Measurements from ENCODE around the gene C16orf54. TPM values are rescaled to one million over a fixed set of nuclear protein-coding genes. Genes with fewer than 3 reads are reported as not detected.
"Not testable (repeated sequence)": the region's sequence is repeated elsewhere in the genome, so short reads cannot be mapped to it uniquely, and the experiment has no call there.

Gene C16orf54, protein sequence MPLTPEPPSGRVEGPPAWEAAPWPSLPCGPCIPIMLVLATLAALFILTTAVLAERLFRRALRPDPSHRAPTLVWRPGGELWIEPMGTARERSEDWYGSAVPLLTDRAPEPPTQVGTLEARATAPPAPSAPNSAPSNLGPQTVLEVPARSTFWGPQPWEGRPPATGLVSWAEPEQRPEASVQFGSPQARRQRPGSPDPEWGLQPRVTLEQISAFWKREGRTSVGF
- polyA plus RNA-seq (ENCODE audit: low read depth in 6 of 6) = 10 to 100 TPM in 5 of 6 donors, 1 to 10 TPM in 1; 1.4 to 70.0 (median 29.5) TPM

DNA sequence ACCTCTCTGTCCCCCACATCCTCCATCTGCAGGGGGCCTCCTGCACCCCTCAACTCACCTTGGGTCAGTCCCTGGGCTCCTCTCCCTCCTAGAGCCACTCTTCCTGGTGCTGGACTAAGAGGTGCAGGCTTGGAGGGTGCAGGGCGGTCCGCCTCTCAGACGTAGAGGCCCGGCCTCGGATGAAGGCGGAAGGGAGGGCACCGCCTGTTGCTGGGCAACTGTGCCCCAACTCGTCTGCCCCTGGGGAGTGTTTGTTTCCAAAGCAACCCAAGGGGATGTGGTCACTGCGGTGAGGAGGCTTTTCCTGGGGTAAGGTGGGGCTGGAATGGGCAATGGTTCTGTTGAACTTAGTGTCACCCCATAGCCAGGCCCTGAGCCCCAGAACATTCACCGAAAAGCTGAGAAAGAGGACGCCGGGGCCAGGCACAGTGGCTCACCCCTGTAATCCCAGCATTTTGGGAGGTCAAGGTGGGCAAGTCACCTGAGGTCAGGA is at the start of gene C16orf54:
Gene C16orf54 (minus strand): TSS at position 138 of the 493 bp plus-strand sequence. CDS start 1,039 bp downstream, outside the sequence.
- H3K27ac Mint-ChIP-seq = peak within 1 kb of the TSS; percentile 98 to 100 (median 98)
- H3K4me1 Mint-ChIP-seq = peaks cover 41 to 67% (median 61%) of the 10 kb centered on the region in 3 donors
- H3K4me3 Mint-ChIP-seq = peak within 1 kb of the TSS; percentile 97 to 100 (median 99)
- peaks cover 11 to 17% of the 10 kb centered on the region in 2 donors for H3K36me3 Mint-ChIP-seq
- DNase-seq (peak; percentile 96), ATAC-seq (ENCODE audit: low read depth in 2 of 2) (peak; percentile 85 to 86)
- no peaks in the 10 kb centered on the region for H3K27me3 Mint-ChIP-seq
- peaks cover 0 to 2% (median 0%) of the 10 kb centered on the region in 7 donors for H3K9me3 Mint-ChIP-seq

DNA sequence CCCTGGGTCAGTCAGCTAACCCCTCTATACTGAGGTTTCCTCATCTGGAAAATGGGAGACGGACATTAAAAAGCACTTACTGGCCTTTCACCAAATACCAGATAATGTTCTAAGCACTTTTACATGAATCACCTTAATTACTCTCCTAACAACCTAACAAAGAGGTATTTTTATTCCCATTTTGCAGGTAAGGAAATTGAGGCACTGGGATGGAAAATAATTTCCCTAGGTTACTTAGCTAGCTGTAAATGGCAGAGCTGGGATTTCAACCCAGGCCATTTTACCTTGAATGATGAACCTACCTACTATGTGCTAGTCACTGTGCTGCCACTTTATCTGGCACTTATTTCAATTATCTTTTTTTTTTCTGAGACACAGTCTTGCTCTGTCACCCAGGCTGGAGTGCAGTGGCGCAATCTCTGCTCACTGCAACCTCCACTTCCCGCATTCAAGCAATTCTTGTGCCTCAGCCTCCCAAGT is 48.5 kb upstream of the C16orf54 start:
- H3K9me3 Mint-ChIP-seq = no peaks in the 10 kb centered on the region
- H3K36me3 Mint-ChIP-seq = peaks cover 8 to 15% of the 10 kb centered on the region in 2 donors
- no peak overlapping the region for H3K27ac Mint-ChIP-seq
- ATAC-seq (ENCODE audit: low read depth in 2 of 2) = no peak
- DNase-seq = no peak
- H3K4me1 Mint-ChIP-seq = peaks cover 28 to 36% (median 29%) of the 10 kb centered on the region in 3 donors
- peak overlapping the region in 2 of 8 donors; percentile 42 to 47 for H3K4me3 Mint-ChIP-seq
- no peaks in the 10 kb centered on the region for H3K27me3 Mint-ChIP-seq

DNA sequence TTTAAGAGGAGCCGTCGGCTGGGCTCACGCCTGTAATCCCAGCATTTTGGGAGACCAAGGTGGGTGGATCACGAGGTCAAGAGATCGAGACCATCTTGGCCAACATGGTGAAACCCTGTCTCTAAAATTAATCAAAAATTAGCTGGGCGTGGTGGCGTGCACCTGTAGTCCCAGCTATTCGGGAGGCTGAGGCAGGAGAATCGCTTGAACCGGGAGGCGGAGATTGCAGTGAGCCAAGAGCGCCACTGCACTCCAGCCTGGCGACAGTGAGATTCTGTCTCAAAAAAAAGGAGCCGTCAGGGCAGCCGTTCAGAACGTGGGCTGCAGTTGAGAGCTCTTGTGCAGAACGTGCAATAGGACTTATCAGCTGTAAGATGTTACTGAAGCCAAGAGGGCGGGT is 47.4 kb upstream of the C16orf54 start:
- DNase-seq; H3K27ac Mint-ChIP-seq; ATAC-seq (ENCODE audit: low read depth in 2 of 2); H3K9me3 Mint-ChIP-seq; H3K27me3 Mint-ChIP-seq; H3K4me3 Mint-ChIP-seq; H3K36me3 Mint-ChIP-seq: not testable (repeated sequence)
- H3K4me1 Mint-ChIP-seq = peaks cover 31 to 36% (median 31%) of the 10 kb centered on the region in 3 donors

DNA sequence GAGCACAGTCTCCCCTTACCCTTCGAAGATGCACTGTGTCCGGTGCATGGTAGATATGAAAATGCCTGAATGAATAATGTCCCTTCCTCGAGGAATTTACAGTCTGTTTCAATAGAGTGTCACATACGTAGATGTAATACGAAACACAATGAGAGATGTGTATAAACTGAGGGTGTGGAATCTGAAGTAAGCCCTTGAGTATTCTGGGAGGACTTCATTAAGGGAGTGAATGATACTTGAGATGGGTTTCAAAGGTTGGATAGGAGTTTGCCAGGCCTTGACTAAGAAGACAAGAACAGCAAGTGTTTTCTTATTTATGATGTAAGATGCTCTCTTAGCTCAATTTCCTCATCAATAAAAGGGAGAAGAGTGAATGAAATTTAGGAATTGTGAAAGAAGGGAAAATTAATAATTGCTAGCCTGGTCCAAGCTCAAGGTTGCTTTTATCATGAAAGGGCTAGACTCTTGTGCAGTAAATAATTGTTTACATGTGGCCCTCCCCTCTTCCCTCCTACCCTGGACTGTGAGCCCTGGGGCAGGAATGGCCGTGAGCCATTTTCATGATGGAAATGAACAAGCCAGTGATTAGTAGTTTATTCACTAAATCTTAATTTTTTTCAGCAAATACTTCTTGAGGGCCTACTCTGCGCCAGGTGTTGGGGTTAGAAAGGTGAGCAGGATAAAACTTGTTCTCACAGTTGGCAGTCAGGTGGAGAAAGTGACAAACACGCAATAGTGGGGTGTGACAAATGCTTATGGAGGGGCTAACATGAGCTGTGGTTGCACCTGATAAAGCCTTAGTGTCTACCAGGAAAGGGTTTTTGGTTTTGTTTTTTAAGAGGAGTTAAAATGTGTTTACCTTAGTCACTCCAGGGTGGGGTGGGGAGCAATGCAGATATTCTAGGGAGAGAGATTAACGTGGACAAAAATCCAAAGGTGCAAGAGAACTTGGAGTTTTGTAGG is 46.3 kb upstream of the C16orf54 start:
- no peaks in the 10 kb centered on the region for H3K27me3 Mint-ChIP-seq
- peak overlapping the region; percentile 51 to 99 (median 93) for H3K4me3 Mint-ChIP-seq
- H3K4me1 Mint-ChIP-seq = peaks cover 31 to 36% (median 31%) of the 10 kb centered on the region in 3 donors
- peaks cover 0 to 6% of the 10 kb centered on the region in 2 donors for H3K36me3 Mint-ChIP-seq
- no peaks in the 10 kb centered on the region for H3K9me3 Mint-ChIP-seq
- DNase-seq (no peak), ATAC-seq (ENCODE audit: low read depth in 2 of 2) (no peak)
- peak overlapping the region in 2 of 6 donors; percentile 69 to 99 for H3K27ac Mint-ChIP-seq

DNA sequence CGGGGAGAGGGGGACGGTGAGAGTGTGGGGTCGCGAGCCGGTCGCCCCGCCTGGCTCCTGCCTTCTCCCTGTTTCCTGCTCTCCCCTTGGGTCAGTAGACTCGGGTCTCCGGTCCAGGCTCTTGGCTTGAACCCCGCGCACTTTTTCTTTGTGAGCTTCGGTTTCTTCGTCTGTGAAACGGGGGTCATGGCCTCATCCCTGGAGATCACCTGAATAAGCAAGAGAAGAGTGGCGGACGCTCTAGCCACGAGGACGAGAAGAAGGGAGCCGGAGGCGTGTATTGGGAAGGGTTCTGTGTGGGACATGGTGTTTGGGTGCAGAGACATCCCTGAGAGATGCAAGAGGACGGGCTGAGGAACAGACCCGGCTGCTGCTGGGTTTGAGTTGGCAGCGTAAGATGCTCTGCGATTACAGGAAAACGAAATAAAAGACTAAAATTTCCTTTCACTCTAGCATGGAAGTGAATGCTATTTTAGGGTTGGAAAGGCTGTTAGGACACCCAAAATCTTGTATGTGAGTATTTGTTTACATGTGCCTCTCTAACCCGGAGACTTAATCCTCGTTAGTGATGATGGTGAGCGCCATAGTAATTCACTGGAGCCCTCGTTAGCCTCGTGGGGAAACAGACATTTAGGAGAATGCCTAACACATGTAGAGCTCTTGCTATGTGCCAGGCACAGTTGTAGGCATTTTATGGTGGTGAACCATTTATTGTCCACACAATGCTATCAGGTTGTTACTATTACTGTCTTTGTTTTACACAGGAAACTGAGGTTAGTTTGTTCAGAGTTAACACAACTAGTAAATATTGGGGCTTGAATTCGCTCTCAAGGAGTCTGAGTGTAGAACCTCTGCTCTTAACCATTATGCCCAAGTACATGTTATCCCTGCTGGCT is 45.4 kb upstream of the C16orf54 start:
- Mint-ChIP-seq H3K9me3 (no peaks in the 10 kb centered on the region), H3K4me1 (peaks cover 31 to 36% (median 31%) of the 10 kb centered on the region in 3 donors), H3K27ac (peak overlapping the region; percentile 94 to 99 (median 96)), H3K27me3 (no peaks in the 10 kb centered on the region), H3K4me3 (peak overlapping the region; percentile 88 to 99 (median 98)), H3K36me3 (no peaks in the 10 kb centered on the region)
- DNase-seq (no peak), ATAC-seq (ENCODE audit: low read depth in 2 of 2) (peak in 1 of 2 donors; percentile 8)

DNA sequence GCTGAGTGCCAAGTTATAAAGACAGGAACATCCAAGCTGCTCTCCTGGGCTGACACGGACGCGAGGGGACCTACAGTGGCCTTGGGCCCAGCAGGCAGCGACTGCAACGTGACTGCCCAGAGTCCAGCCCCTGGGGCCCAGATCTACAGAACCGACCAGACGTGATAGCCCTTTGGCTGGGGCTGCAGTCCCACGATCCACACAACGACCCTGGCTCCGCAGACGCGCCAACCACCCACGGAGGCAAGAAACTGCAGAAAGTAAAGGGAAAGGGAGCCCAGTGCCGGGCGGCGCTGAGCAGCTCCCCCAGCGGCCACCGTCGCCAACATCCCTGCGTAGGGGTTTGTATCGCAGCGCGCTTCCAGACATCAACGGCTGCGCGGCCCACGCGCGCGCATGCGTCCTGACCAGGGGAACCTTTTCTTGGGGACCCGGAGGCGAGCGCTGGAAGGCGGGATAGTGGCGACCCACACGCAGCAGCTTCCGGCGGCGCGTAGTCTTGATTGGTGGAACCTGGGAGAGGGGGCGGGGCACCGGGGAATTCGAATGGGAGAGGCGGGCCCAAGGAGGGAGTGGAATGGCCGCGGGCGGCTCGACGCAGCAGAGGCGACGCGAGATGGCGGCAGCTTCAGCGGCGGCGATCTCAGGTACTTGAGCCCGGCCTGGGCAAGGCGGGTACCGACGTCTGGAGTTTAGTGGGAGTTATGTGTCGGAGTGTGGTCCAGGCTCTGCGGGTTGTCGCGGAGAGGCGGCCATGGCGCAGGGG is 44.6 kb upstream of the C16orf54 start, which contains the start of gene KIF22:
Gene KIF22 (plus strand): TSS at position 569 of the 766 bp plus-strand sequence. CDS start 9 bp downstream, at position 578.
- DNase-seq (peak; percentile 100), ATAC-seq (ENCODE audit: low read depth in 2 of 2) (peak; percentile 91)
- no peaks in the 10 kb centered on the region for H3K9me3 Mint-ChIP-seq
- H3K4me1 Mint-ChIP-seq = peaks cover 34 to 40% (median 35%) of the 10 kb centered on the region in 3 donors
- no peaks in the 10 kb centered on the region for H3K27me3 Mint-ChIP-seq
- peak within 1 kb of the TSS; percentile 94 to 99 (median 96) for H3K27ac Mint-ChIP-seq
- peak within 1 kb of the TSS; percentile 88 to 99 (median 98) for H3K4me3 Mint-ChIP-seq
- no peaks in the 10 kb centered on the region for H3K36me3 Mint-ChIP-seq

DNA sequence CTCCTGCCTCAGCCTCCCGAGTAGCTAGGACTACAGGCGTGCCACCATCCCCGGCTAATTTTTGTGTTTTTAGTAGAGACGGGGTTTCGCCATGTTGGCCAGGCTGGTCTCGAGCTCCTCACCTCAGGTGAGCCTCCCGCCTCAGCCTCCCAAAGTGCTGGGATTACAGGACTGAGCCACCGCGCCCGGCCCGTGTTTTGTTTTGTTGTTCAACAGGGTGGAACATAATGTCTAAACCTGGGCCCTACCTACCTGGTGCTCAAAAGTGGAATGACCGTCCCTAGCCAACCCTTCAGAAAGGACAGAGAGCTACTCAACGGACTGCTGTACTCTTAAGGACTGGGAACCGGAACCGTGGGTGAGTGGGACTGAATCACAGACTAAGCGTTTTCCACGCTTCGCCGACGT is 44.0 kb upstream of the C16orf54 start:
- peaks cover 38 to 45% (median 41%) of the 10 kb centered on the region in 3 donors for H3K4me1 Mint-ChIP-seq
- ATAC-seq (ENCODE audit: low read depth in 2 of 2) = no peak
- H3K36me3 Mint-ChIP-seq = no peaks in the 10 kb centered on the region
- peak overlapping the region; percentile 88 to 99 (median 98) for H3K4me3 Mint-ChIP-seq
- no peaks in the 10 kb centered on the region for H3K9me3 Mint-ChIP-seq
- H3K27me3 Mint-ChIP-seq = no peaks in the 10 kb centered on the region
- no peak for DNase-seq
- peak overlapping the region; percentile 79 to 99 (median 96) for H3K27ac Mint-ChIP-seq

DNA sequence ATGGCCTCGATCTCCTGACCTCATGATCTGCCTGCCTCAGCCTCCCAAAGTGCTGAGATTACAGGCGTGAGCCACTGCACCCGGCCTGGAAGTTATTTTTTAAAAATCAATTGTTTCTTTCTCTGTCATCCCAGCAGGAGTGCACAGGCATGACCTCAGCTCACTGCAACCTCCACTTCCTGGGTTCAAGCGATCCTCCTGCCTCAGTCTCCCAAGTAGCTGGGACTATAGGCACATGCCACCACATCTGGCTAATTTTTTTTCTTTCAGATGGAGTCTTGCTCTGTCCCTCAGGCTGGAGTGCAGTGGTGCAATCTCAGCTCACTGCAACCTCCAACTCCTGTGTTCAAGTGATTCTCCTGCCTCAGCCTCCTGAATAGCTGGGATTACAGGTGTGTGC is 41.4 kb upstream of the C16orf54 start:
- H3K9me3 Mint-ChIP-seq; H3K36me3 Mint-ChIP-seq; DNase-seq; H3K27me3 Mint-ChIP-seq; ATAC-seq (ENCODE audit: low read depth in 2 of 2): not testable (repeated sequence)
- Mint-ChIP-seq H3K4me3 (peak overlapping the region in 1 of 8 donors; percentile 37), H3K27ac (peak overlapping the region in 1 of 6 donors; percentile 52), H3K4me1 (peaks cover 25 to 44% (median 35%) of the 10 kb centered on the region in 3 donors)

DNA sequence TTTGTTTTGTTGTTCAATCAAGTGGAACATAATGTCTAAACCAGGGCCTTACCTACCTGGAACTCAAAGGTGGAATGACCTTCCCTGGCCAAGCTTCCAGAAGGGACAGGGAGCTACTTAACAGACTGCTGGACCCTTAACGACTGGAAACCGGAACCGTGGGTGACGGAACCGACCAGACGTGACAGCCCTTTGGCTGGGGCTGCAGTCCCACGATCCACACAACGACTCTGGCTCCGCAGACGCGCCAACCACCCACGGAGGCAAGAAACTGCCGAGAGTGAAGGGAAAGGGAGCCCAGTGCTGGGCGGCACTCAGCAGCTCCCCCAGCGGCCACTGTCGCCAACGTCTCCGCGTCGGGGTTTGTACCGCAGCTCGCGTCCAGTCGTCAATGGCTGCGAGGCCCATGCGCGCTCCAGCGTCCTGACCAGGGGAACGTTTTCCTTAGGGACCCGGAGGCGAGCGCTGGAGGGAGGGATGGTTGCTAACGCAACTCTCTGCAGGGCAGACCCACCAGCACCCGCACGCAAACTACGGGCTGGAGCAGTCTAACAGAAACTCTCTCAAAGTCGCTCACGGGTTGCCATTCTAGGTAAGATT is 39.2 kb upstream of the C16orf54 start:
- Mint-ChIP-seq H3K4me3 (peak overlapping the region; percentile 56 to 86 (median 74)), H3K4me1 (peaks cover 14 to 25% (median 15%) of the 10 kb centered on the region in 3 donors), H3K27me3 (peaks cover 0 to 4% (median 0%) of the 10 kb centered on the region in 3 donors), H3K9me3 (peaks cover 0 to 2% (median 0%) of the 10 kb centered on the region in 7 donors), H3K36me3 (no peaks in the 10 kb centered on the region), H3K27ac (peak overlapping the region in 3 of 6 donors; percentile 42 to 51 (median 47))
- peak; percentile 58 for DNase-seq
- ATAC-seq (ENCODE audit: low read depth in 2 of 2) = peak; percentile 93 to 95

DNA sequence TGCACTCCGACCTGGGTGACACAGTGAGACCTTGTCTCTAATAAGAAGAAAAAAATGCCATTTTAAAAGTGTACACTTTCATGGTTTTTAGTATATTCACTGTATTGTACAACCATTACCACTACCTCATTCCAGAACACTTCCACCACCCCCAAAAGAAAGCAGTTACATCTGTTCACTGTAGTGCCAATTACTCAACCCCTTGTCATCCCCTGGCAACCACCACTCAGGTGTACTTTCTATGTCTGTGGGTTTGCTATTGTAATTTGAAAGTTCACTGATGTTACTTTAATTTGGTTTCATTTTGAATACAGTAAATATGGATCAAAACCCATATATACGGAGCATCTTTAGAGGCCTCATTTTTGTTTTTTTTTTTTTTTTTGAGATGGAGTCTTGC is 38.4 kb upstream of the C16orf54 start:
- H3K4me3 Mint-ChIP-seq = peak overlapping the region in 1 of 8 donors; percentile 32
- H3K27me3 Mint-ChIP-seq = peaks cover 0 to 4% (median under 1%) of the 10 kb centered on the region in 3 donors
- peaks cover 9 to 19% (median 13%) of the 10 kb centered on the region in 3 donors for H3K4me1 Mint-ChIP-seq
- peak overlapping the region in 4 of 6 donors; percentile 29 to 85 (median 80) for H3K27ac Mint-ChIP-seq
- ATAC-seq (ENCODE audit: low read depth in 2 of 2) (no peak), DNase-seq (no peak)
- H3K36me3 Mint-ChIP-seq = no peaks in the 10 kb centered on the region
- H3K9me3 Mint-ChIP-seq = peaks cover 0 to 2% (median 0%) of the 10 kb centered on the region in 7 donors
